GM20000 (cell line): ENCODE data around the gene MPPED2.

Experiments used
- DNase-seq: peaks from one replicate; pipeline ENCODE4 v3.0.0; 2012; ENCODE audit warnings: low spot score
- TF ChIP-seq, protein P1 (sequence below): IDR thresholded peaks from 2 replicates; pipeline ENCODE4 v1.5.1; 2012; ENCODE audit warnings: mild to moderate bottlenecking, control low read depth; ENCODE audit errors: extremely low read depth, missing control alignments

Gene MPPED2

DNA sequence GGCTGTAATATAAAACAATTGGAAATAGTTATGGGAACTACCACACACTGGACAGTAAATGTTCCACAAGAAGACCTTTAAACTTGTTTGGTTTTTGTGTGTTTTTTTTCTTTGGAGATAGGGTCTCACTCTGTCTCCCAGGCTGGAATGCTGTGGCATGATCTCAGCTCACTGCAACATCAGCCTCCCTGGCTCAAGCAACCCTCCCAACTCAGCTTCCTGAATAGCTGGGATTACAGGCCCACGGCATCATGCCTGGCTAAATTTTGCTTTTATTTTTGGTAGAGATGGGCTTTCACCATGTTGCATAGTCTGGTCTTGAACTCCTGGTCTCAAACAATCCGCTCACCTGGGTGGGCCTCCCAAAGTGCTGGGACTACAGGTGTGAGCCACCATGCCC, 121.0 kb downstream of the MPPED2 start:
- DNase-seq: no peak
- TF ChIP-seq, protein P1, sequence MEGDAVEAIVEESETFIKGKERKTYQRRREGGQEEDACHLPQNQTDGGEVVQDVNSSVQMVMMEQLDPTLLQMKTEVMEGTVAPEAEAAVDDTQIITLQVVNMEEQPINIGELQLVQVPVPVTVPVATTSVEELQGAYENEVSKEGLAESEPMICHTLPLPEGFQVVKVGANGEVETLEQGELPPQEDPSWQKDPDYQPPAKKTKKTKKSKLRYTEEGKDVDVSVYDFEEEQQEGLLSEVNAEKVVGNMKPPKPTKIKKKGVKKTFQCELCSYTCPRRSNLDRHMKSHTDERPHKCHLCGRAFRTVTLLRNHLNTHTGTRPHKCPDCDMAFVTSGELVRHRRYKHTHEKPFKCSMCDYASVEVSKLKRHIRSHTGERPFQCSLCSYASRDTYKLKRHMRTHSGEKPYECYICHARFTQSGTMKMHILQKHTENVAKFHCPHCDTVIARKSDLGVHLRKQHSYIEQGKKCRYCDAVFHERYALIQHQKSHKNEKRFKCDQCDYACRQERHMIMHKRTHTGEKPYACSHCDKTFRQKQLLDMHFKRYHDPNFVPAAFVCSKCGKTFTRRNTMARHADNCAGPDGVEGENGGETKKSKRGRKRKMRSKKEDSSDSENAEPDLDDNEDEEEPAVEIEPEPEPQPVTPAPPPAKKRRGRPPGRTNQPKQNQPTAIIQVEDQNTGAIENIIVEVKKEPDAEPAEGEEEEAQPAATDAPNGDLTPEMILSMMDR: no peak

DNA sequence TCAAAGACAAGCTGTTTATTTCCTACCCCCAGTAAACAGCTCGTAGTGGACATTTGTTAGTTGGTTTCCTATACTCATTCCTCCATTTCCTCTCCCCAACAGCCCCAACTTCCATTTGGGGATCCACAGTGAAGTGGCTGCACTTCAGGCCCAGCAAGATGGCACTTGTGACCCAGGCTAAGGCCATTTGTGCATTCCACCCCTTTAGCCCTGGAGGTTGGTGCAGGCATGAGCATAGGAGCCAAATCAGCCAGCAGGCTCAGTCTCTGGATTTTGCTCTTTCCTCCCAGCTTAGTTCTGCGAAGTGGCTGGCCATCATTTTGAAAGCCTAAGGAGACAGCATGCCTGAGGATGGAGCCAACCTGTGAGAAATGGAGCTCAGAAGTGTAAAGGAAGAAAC, 122.9 kb downstream of the MPPED2 start:
- DNase-seq: no peak
- TF ChIP-seq, protein P1: no peak

- TF ChIP-seq, protein P1: no peak
- no peak for DNase-seq
These were observed 123.7 kb downstream of the MPPED2 start for GRCh38 chr11:30462421-30462820.

GRCh38 chr11:30459821-30460220, 126.3 kb downstream of the MPPED2 start:
- TF ChIP-seq, protein P1: no peak
- DNase-seq: no peak

GRCh38 chr11:30459306-30459705, 126.8 kb downstream of the MPPED2 start:
- TF ChIP-seq, protein P1: no peak

DNA sequence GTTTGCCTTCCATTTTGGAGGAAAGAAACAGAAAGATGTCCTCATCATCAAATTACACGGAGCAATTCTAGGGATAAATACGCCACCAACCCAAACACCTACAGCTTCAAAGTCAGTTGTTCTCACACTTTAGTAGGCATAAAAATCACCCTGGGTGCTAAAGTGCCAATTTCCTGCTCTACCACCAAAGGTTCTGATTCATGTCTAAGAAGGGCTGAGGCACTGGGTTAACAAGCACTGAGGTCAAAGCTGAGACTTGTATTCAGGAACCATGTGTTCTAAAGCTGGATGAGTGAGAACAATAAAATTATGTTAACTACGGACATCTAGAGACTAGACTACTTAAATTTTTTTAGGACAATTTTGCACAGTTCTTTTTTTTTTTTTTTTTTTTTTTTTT, 127.6 kb downstream of the MPPED2 start:
- no peak for DNase-seq
- TF ChIP-seq, protein P1: no peak

More at GRCh38 chr11:30459306-30459705, 126.8 kb downstream of the MPPED2 start:
- DNase-seq: no peak

DNA sequence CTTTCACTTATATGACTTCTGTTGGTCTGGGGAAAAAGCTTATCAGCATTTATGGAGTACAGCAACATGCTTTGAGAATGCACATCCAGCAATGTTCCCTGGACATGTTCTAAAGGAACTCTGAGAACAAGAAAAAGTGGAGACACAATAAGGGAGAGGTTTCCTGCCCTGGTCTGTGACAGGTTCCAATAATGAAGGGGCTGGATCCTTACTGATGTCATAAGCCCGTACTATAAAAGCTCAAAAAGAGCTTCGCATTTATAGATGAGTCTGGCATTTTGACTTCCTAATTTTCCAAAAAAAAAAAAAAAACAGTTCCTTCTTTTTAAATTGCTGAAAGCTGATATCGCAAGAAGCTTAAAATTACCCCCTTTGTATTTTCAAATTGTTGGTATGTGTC, 129.1 kb downstream of the MPPED2 start:
- TF ChIP-seq, protein P1: no peak
- DNase-seq: no peak
